NCI-H1105 treated with DMSO at 0.1 percent for 48 hours (cell line): ENCODE data around the gene CNTF.

ENCODE experiments used
- DNase-seq: peaks from one replicate; lab custom pipeline; 2025; lab: John Stamatoyannopoulos, UW

Gene CNTF

DNA sequence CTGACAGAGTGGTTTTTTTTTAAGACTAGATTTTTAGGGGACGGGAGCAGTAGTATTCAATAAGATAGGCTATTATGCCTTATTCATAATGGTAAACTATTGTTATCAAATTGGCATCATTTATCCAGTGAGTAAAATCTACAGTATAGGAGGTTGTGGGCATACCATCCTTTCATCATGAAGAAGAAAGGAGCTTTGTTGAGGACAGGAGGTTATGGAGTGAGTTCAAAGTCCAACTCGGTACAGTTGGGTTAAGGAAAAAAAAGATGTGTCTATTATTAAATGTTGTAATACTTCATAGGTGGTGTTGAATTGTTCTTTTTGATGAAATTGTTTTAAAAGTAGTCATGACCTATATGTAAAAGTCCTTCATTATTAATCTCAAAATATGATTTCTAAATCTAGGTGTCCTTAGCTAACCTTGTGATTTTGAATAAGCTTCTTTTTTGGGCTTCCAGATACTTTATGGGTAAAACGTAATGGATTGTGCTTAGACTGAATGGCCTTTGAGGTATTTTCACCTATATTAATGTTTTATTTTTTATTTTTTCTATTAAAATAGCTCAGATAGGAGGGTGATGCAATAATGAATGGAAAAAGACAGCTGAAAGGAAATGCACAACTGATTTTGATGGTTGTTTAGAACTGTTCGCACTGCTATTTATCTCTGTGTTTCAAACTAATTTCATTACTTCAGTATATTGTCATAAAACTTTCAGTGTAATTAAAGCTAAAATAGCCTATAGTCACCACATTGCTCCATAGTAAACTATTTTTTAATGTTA lies 15.3 kb upstream of the CNTF start:
- no peak for DNase-seq

DNA sequence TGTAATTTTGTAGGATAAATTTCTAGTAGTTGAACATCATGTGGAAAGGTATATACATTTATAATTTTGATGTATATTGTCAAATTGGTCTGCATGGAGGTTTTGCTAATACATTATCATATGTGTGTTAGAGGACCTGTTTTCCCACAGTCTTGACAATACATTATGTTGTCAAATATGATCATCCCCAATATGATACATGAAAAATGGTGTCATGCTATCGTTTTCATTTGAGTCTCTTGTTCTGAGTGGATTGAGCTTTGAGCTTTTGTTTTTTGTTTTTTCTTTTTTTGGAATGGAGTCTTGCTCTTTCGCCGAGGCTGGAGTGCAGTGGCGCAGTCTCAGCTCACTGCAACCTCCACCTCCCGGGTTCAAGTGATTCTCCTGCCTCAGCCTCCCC lies 14.1 kb upstream of the CNTF start:
- no peak for DNase-seq

DNA sequence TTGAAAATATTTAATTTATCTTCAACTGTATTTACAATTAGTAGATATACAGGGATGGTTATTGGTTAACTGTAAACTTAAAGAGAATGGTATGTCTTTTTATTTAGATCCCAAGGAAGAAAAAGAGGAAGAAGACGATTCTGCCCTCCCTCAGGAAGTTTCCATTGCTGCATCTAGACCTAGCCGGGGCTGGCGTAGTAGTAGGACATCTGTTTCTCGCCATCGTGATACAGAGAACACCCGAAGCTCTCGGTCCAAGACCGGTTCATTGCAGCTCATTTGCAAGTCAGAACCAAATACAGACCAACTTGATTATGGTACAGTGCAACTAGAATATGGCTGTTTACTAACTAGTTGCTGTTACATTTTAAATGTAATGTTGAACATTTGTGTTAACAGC lies 12.7 kb upstream of the CNTF start:
- no peak for DNase-seq

DNA sequence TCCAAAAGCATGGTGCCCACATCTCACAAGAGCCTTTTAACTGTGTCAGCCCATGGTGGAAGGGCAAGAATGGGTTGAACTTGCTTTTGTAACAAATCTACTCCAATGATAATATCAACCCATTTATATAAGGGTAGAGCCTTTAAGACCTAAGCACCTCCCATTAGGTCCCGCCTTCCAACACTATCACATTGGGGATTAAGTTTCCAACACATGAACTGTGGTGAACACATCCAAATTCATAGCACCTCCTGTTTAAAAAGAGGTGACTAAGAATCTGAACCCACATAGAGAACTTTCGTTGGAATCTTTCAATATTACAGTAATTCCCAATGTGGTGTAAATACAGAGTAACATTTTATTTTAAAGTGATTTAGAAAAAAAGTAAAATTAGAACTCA lies 9.2 kb upstream of the CNTF start:
- DNase-seq = no peak

DNA sequence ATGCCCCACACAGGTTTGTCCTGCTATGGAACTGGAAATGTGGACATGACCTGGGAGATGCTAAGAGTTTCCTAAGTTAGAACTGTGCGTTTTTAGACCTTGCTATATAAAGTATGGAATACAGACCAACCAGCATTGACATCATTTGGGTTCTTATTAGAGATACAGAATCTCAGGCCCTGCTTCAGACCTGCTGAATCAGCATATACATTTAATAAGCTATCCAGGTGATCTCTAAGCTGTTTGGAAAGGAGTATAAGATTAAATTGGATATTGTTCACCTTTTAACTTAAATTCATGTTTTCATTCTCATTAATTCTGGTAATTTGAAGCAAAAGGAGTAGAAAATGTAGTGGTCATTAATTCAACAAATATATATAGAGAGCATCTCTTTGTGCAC lies 6.9 kb upstream of the CNTF start:
- no peak for DNase-seq

DNA sequence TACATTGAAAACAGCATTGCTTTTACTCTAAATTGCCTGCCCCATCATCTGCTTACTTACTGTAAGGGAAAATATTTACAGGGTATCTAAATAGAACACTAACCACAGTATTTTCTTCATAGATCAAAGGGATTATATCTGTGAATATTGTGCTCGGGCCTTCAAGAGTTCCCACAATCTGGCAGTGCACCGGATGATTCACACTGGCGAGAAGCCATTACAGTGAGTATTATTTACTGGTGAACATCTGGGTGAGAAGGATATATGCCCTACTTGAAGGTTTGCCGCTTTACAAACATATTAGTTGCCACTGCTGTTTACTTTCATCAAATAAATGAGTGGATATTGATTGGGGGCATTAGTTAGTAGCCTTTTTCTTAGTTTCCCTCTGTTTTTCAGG lies 5.9 kb upstream of the CNTF start:
- DNase-seq = no peak

DNA sequence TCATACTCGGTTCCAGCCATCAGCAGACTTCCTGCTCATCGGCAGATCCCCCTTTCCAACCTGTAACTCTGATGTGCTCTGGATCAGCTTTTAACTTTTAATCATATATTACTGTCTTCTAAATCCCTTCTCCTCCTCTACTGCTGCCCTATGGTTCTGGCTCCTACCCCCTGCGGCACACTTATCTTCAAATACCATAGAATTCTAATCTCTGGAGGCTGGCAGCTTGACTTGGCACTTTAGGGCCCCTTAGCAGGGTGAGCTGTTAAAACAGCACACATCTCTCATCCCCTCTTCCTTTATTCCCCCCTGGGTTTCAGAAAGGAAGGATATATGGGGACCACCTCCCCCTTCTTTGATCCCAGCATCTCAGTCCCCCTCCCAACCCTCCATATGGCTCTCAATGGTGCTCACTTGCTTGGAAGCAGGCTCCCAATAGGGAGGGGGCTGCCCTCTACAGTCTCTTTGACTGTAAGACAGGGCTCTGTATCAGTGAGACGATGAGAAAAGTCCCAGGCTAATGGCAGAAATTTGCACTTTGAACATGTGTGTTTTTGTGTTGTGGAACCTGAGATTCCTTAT lies 4.4 kb upstream of the CNTF start:
- DNase-seq = no peak

DNA sequence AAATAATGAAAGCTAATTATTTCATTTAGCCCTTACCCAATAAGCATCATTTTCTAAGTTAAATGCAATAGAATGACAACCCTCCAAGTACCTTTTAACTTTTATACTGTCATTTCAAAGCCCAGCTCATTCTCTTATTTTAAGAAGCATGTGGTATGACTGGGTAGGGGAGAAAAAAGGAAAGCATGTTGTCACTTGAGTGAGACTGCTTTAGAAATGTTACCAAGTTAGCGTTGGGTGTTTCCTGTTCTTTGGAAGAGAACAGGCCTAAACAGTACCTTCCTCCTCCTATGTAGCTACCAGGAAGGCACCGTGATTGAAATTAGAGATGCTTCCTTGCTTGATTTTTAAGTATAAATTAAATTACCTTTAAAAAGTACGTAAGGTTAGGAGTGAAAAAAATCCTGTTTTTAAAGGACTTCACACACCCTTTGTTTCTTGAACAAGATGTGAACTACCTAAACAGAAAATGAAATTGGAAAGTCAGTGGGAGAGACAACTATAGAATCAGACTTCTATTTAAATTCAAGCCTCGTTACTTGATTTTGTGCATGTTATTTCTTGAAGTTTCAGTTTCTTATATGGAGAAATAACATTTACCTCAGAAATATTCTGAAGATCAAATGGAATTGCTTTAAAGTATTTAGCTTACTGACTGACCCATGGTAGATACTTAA lies 741 bp upstream of the CNTF start:
- DNase-seq = no peak

DNA sequence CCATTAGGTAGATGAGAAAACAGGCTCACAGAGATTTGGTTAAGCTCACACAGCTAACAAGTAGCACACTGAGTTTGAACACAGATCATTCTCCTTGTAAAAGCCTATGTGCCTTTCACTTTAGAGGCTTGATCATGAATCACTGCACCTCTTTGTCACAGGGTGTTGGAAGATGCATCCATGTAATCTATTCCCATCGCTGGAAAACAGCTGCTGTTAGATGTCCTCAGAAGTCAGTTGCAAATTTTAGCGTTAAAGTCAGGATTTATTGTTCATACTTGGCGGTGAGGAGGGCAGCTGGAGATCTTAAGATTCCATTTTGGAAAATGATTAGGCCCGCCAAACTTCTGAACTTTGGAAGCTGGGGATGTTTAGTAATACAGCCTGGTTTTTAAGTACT lies 2.6 kb downstream of the CNTF start:
- no peak for DNase-seq

DNA sequence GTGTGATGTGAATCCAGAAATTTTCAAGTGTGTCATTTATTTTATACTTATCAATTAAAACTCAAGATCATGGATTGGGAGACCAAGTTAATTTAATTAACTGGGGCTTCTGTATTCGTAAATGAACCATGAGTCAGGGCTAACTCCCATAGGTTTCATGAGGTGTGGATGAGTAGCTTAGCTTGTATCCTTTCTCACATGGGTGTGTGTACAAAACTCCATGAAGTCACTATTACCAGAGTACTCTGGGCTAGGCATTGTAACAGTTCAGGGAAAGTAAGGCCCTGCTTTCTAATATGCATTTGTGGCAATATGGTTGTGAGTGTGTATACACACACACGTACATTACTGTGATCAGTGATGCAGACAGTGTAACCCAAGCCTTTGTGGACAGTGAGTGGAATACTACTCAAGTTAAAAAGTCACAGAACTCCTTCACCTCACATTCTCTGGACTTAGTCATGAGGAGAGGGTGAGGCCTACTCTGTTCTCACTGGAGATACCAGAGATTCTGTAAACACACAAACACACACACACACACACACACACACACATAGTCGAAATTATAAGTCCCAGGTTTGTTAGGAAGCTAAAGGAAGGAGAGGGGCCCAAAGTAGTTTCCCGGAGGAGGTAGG lies 3.5 kb downstream of the CNTF start:
- DNase-seq = no peak

DNA sequence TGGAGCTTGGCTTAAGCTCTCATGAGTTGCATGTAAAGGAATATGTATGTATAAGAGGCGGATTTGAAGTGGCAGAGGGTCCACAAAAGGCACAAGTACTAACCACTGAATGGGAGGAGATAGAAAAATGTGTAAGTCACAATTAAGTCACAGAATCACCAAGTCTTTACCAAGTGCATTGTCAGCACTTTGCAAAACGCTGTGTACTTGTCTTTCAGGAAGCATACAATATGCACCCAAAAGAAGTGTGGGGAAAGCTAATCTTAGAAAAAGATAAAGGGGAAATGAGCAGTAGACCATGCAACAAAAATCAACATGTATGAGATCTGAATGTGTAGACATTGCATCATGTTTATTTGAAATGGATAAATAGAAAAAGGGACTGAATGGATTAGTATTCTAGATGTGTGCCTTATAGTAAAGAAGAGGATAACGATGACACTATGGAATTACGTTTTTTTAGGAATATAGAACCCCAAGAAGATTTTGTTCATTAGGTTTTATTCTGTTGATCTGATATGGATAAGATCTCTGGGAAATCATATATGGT lies 4.5 kb downstream of the CNTF start:
- DNase-seq = no peak

DNA sequence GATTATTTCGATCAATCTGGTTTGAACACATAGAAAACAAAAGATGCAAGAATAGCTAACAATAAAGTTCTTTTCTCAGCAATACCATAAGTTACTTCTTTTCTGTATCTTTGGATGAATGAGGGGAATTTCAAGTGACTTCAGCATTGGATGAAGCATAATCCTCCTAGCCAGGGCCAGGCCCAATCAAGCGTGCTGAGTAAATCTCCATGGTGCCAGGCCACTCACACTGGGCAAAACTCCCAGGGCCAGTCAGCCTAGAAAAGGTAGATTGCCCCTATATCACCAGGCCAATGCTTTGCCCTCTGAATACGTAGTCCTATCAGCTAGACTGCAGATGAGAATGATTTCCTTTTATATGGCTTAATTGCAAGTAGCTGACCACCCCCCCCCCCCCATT lies 6.0 kb downstream of the CNTF start:
- DNase-seq = no peak

DNA sequence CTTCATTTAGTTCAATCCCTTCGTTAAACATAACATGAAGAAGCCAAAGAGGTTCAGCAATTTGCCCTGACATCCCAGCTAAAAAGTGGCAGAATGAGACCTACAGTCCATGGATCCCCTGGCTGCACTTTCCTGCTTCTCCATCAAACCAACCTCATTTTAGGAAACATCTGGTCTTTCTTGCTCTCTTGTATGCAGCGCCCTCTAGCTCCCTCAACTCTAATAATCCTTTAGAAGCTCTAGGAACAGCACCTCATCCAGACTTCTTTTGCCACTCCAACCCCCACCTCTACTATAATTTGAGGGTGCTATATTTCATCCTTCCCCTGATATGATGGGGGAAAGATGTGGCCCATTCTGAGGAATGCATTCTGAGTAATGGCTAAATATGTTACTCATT lies 7.4 kb downstream of the CNTF start:
- DNase-seq = peak; percentile 2

DNA sequence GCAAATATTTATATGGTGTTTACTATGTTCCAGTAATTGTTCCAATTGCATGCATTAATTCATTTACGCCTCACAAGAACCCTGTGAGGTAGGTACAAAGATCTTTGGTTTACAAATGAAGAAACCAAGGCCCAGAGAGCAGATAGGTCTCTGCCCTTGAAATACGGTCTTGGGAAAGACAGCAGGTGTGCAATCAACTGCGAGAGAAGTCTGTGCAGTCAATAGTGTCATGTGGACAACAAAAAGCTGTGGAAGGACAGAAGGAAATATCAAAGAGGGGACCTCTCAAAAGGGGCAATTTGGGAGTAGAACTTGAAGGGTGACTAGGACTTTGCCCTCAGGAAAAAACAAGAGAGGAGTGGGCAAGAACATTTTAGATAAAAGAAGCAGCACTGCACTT lies 8.9 kb downstream of the CNTF start:
- no peak for DNase-seq

DNA sequence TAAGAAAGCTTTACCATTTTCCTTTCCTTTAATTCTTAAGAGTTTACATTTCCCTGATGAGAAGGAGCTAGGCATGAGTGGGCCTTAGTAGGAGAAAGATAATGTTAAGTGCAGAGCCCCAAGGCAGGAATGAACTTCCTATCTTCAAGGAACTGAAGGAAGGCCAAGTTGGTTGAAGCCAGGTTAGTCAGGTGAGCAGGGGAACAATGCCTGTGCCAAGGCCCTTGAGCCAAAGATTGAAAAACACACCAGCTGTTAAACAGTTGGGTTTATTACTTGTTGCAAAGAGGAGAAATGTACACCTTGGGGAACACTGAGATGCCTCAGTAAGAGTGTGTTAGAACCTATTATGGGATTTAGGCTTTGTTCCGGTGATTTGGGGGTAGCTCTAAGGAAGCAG lies 10.0 kb downstream of the CNTF start:
- DNase-seq = no peak

DNA sequence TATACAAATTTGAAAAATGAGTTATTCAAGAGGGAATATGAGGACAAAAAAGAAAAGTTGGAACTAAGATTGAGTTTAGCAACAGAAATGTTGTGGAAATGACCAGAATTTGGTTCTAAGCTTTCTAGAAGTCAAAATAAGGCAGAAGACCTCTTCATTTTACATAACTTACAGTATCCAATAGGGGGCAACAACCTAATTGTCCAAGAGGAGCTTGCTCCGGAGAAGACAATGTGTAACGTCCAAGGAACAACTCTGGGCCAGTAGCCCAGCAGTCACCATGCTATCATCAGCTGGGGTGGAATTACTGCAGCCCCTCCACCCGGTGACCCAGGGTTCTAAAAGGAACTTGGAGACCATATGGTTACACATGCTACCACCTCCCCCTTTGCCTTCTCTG lies 14.1 kb downstream of the CNTF start:
- DNase-seq = no peak

DNA sequence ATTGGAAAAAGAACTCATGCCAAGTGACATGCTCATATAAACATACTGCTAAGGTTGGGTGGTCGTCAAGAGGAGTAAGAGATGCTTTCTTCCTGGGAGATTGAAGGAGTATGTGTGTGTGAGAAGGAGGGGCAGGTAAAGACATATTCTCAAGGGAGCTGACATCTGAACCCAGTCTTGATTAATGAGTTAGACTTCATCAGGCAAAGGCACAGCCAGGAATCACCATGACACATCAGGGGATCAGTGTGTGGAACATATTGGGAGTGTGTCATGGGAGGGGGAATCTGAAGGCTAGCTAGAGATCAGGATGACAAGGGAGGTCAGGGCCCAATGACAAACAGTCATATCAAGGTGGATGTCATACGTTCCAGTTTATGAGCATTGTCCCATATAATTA lies 14.9 kb downstream of the CNTF start:
- no peak for DNase-seq

DNA sequence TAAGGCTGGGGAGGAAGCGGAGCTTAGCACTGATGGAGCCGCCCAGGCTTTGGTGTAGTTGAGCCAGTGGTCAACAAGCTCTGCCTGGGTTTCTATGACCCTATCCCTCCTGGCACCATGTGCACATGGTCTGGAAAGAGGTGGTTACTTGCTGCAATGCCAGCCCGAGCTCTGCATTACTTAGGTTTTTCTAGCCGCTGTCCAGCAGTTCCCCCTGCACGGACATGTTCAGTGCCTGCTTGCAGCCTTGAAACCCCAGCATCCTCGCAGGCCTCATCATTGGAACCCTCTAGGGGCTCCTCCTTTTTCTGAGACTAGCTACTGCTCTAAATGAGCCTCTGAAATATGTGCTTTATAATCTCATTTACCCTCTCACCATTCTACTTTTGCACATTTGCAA lies 16.6 kb downstream of the CNTF start:
- DNase-seq = no peak

DNA sequence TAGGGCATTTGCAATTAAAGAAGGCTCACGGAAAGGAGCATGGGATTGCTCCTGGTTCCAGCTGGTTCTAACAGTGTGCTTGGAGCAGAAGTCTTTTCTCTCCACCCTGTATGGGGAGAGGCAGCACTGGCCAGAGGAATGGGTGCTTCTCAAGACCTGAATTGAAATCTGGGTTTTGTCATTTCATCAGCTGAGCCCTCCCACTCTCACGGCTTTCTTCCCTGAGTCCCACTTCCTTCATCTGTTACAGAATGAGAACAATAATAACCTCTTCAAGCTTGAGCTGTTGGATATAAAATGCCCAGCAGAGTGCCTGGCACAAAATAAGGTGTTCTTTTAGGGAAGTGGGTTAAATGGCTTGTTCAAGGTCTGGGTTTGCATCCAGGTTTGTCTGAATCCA lies 17.2 kb downstream of the CNTF start:
- DNase-seq = no peak

DNA sequence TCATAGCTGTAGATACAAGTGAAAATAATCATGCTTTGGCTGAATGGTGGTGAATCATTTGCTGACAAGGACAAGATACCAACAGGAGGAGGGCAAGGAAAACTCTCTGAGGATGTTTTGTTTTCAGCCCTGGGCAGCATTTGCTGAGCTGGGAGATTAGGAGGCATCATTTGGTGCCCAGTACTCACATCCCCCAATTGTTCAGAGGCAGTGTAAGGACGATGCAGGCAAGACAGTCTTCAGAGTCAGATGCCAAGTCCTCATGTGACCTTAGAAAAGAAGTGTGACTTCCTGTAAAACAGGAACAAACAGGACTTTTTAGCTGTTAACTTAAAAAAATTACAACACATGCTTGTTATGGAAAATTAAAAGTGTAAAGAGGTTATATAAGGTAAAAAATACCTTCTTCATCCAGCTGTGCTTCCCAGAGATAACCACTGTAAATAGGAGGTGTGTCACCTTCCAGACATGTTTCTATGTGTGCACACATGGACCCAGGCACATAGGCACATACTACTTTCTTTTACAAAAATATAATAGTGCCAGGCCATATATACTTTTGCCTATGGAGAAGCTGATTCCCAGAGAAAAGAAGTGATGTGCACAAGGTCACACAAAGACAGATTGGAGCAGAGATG lies 18.0 kb downstream of the CNTF start:
- DNase-seq = no peak

DNA sequence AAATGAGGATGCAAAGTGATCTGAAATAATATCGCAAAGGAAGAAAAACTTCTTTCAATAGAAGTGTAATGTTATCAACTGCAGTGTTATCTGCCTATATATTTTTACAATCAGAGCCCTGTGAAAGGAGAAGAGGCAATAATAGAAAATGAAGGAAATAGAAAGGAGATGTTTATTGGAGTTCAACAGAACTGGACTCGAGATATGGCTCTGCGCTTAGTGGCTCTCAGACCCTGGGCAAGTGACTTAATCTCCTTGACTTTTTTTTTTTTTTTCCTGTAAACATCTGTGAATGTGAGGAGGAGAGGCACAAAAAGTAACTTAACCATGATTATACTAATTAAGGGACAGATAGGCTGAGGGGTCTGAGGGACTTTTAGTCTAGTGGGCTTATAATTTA lies 18.9 kb downstream of the CNTF start:
- no peak for DNase-seq

DNA sequence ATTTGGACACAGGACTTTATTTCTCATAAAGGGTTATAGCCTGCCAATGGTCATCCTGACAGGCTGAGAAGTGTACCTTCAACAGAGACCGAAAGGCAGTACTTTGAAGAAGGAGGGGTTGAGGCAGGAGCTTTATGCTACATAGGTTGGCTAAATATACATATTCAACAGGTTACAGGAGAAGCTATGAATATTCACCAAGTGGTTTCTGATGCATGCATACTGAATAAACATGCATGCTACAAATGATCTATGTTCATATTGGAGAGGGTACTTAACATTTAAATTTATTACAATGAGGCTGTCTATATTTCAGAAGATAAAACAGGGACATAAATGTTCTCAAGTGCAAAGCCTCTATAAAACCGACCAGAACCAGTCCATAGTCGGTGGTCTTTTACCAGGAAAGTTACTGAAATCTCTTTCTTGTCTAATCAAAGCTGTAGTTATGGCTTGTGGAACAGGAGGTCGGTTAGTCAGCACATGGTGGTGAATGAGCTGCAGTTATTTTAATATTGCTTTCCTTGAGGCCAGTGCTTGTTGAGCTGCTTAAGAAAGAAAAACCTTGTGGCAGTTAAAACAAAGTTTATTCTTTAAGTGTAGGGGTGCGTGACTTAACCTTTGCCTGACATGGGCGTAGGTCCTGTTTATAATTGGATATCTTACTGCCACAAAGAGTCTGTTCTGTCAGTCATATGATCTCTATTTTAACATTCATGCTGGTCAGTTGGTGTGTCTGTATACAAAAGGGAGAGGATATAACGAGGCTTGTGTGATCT lies 19.5 kb downstream of the CNTF start:
- DNase-seq = no peak
